GM12872 (cell line): Measurements from ENCODE around the gene MOB1B.

Experiments
- CTCF ChIP-seq: IDR thresholded peaks from 3 replicates; pipeline ENCODE4 v1.5.1; 2011; ENCODE audit warnings: low read depth, mild to moderate bottlenecking, low read length, moderate library complexity; ENCODE audit not compliant: insufficient read depth

Gene MOB1B

GRCh38 chr4:70930530-70931256, 28.5 kb downstream of the MOB1B start:
- no peak for TF ChIP-seq CTCF

GRCh38 chr4:70931347-70931746, 29.2 kb downstream of the MOB1B start:
- no peak for TF ChIP-seq CTCF

- TF ChIP-seq CTCF: no peak
Observed at GRCh38 chr4:70932984-70933383, 30.8 kb downstream of the MOB1B start.

DNA sequence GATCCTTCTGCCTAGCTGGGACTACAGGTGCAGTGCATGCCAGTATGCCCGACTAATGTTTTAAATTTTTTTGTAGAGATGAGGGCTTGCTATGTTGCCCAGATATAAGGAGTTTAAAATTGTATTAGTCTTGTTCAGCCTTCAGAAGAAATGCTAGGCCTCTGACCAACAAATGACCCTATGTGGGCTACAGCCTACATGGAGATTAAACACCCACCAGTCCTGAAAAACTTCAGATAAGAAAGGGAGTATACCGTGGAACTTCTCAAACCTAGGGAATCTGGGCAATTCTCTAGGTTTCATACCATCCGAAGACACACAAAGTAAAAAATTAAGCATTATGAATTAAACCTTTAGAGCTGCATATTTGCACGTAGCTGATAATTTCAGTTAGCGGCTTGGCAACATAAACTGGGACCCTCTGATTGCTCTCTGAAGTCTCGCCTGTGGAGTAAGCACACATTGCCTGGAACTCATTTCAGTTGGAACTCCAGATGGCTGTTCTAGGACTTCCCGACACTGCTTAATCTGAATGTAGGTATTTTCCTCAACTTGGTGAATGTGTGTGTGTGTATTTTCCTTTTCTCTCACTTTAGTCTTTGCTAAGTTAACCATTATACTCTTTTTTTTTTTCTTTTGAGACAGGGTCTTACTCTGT, 33.0 kb downstream of the MOB1B start:
- TF ChIP-seq CTCF: no peak

DNA sequence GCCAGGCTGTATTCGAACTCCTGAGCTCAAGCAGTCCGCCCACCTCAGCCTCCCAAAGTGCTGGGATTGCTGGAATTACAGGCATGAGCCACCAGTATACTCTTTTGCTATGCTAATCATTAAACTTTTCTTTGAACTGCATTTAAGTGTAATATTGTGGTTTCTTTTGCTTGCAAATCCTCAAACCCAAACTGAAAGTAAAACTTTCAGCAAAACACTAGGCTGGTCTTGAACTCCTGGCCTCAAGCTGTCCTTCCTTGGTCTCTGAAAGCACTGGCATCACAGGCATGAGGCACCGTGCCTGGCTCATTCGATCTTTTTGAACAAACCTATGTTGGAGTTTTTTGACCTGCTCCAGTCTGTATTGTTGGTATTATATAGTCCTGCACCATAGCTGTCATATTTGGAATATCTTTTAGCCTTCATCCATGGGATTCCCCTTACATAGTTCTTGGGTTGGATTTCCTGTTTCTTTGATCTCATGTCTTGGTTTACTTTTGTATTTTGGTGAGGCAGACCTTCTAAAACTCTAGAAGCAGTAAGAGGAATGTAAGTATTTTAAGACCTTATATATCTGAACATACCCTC, 34.1 kb downstream of the MOB1B start:
- TF ChIP-seq CTCF: no peak

DNA sequence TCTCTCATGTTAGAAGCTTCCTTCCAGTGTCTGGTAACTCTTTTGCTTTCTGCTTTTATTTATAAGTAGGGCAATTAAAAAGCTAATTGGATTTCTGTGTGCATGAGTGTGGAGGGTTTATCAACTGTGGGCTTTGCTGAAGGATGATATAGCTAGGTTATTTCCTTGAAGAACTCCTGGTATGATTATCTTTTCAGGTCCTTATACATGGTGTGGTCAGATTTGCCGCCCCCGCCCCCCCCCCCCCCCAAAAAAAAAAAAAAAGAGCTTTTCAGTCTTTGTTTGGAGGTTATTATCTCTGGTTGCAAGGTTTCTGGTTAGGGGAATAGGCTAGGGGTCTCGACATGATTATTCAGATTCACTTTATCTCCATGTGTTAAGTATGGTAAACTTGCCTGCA, 35.9 kb downstream of the MOB1B start:
- TF ChIP-seq CTCF: no peak

DNA sequence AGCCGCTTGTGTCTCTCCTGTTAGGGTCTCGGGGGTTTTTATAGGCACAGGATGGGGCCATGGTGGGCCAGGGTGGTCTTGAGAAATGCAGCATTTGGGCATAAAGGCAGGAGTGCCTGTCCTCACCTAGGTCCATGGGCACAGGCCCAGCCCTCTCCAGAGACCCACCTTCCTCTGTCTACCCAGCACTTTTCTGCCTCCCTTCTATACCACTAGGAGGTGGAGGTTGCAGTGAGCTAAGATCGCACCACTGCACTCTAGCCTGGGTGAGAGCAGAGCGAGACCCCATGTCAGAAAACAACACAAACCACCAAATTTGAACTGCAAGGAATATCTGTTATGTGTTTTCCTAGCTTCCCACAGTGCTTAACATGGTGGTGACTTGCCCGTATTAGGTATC, 38.0 kb downstream of the MOB1B start:
- TF ChIP-seq CTCF: peak; percentile 27; the same call in 1 of the 3 replicates
